HUES6 (cell line): Measurements from ENCODE around the gene HBZ.

Experiments
- H3K27ac ChIP-seq: 2 replicates; pipeline ENCODE4 v1.7.0; 2013; ENCODE audit warnings: low read depth, mild to moderate bottlenecking, low read length, inconsistent platforms
- H3K27me3 ChIP-seq: 2 replicates; pipeline ENCODE4 v1.6.1; 2013; ENCODE audit warnings: low read length; ENCODE audit not compliant: control insufficient read depth, insufficient read depth
- H3K36me3 ChIP-seq: 2 replicates; pipeline ENCODE4 v1.6.1; 2013; ENCODE audit warnings: low read length; ENCODE audit not compliant: control insufficient read depth, insufficient read depth
- H3K4me1 ChIP-seq: 2 replicates; pipeline ENCODE4 v1.6.1; 2013; ENCODE audit warnings: low read length; ENCODE audit not compliant: control insufficient read depth, insufficient read depth
- H3K4me3 ChIP-seq: 2 replicates; pipeline ENCODE4 v1.5.1; 2013; ENCODE audit warnings: low read depth, low read length
- H3K9ac ChIP-seq: one replicate; pipeline ENCODE4 v1.6.1; 2013; ENCODE audit warnings: mild to moderate bottlenecking, low read length
- H3K9me3 ChIP-seq: 2 replicates; pipeline ENCODE4 v1.6.1; 2013; ENCODE audit warnings: low read depth, low read length; ENCODE audit not compliant: control insufficient read depth, insufficient read depth

Gene HBZ

DNA sequence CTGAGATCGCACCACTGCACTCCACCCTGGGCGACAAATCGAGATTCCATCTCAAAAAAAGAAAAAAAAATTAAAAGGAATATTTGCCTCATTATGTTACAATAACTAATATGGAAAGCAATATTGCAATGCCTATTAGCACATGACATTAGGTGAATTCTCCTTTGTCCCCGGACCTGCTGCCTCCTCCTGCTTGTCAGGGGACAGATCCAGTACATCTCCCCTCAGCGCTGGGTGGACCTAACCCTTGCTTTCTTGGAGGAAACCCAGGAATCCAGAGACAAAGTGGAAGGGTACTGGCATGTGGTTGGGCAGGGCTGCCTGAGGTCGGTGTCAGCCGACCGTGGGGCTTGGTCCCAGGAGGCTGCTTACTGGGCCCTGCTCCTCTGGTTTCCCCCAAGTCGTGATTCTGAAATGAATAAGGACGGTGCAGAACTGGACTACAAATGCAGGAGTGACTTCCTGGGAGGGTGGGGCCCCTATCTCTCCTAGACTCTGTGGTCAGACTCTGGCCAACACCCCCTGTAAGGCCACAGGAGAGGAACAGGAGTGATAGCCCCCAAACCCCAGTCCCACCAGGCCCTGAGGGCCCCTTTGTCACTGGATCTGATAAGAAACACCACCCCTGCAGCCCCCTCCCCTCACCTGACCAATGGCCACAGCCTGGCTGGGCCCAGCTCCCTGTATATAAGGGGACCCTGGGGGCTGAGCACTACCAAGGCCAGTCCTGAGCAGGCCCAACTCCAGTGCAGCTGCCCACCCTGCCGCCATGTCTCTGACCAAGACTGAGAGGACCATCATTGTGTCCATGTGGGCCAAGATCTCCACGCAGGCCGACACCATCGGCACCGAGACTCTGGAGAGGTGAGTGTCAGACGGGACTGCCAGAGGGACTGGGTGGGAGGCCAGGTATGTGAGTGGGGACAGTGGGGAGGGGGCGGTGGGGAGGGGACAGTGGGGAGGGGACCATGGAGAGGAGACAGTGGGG is at the start of gene HBZ:
Gene HBZ, plus strand, starts transcription at position 504 of the 988 bp plus-strand sequence. Its CDS starts 266 bp downstream, at position 770.
- H3K36me3 ChIP-seq, result no peaks in the 10 kb centered on the region
- H3K4me1 ChIP-seq, result 0 out of 2 replicates have a peak, but pooled peaks cover 3% of the 10 kb centered on the region
- no peak within 1 kb of the TSS for H3K9ac ChIP-seq
- H3K27me3 ChIP-seq, result peaks cover 61% of the 10 kb centered on the region
- no peaks in the 10 kb centered on the region for H3K9me3 ChIP-seq
- H3K27ac ChIP-seq, result no peak within 1 kb of the TSS
- no peak within 1 kb of the TSS for H3K4me3 ChIP-seq

DNA sequence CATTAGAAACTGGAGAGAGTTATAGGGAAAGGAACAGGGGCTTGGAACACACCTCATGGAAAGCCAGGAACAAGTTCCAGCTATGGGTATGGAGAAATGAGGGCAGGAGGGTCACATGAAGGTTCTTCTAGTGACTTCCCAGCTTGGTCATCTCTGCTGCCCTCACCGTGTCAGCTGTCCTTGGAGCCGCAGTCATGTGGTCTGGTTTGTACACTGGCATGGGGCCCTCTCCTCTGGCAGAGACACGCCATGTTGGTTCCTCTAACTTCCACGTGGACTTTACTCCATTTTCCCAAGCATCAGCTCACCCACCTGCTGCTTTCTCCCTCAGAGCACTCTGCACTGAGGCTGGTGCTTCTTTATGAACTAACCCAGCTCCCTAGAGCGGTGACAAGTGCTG is 48.1 kb upstream of the HBZ start:
- peaks cover 11% of the 10 kb centered on the region; the same call in 1 of the 2 replicates for H3K36me3 ChIP-seq
- H3K4me1 ChIP-seq, result no peaks in the 10 kb centered on the region
- H3K9ac ChIP-seq, result no peak overlapping the region
- no peaks in the 10 kb centered on the region for H3K27me3 ChIP-seq
- H3K27ac ChIP-seq, result no peak overlapping the region
- H3K4me3 ChIP-seq, result no peak overlapping the region
- H3K9me3 ChIP-seq, result no peaks in the 10 kb centered on the region

DNA sequence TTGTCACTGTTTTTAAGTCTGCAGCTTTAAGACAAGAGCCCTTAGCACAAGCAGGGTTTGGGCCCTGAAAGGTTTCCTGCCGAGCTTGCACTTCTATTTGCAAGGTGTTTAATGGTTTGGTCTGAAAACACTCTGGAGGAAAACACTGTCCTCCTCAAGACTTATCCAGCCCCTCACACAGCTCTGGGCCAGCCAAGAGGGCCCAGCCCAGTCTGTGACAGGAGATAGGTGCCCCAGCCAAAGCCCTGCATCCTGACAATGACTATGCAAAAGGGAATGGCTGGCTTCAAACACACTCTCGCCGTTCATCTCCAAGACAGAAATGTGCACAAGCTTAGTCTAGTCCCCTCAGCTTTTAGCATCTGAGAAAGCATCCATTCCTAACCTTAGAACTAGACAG is 47.5 kb upstream of the HBZ start:
- H3K9ac ChIP-seq, result no peak overlapping the region
- no peak overlapping the region for H3K27ac ChIP-seq
- H3K9me3 ChIP-seq, result no peaks in the 10 kb centered on the region

DNA sequence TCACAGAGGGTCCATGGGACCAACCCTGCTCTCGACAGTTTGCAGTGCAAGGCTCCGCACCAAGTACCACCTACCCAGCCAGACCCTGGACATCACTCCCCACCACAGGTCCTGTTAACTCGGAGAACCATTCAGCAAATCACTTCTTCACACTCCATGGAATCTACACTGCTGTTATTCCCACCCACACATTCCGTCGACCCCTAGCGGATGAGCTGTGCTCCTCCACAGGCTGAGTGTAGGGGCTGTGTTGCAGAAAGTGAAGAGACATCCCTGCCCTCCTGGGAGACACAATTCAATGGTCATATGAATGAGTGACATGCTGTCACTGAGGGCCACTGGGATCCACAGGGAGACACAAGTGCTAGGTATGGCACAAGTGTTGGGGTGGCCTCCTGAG is 46.9 kb upstream of the HBZ start:
- H3K9ac ChIP-seq, result no peak overlapping the region
- no peak overlapping the region for H3K27ac ChIP-seq
- no peaks in the 10 kb centered on the region for H3K27me3 ChIP-seq
- H3K4me3 ChIP-seq, result no peak overlapping the region
- H3K36me3 ChIP-seq, result peaks cover 18% of the 10 kb centered on the region; the same call in 1 of the 2 replicates
- no peaks in the 10 kb centered on the region for H3K4me1 ChIP-seq
- no peaks in the 10 kb centered on the region for H3K9me3 ChIP-seq

More for the DNA sequence above, 47.5 kb upstream of the HBZ start:
- no peak overlapping the region for H3K4me3 ChIP-seq
- no peaks in the 10 kb centered on the region for H3K4me1 ChIP-seq
- peaks cover 15% of the 10 kb centered on the region; the same call in 1 of the 2 replicates for H3K36me3 ChIP-seq
- H3K27me3 ChIP-seq, result no peaks in the 10 kb centered on the region

DNA sequence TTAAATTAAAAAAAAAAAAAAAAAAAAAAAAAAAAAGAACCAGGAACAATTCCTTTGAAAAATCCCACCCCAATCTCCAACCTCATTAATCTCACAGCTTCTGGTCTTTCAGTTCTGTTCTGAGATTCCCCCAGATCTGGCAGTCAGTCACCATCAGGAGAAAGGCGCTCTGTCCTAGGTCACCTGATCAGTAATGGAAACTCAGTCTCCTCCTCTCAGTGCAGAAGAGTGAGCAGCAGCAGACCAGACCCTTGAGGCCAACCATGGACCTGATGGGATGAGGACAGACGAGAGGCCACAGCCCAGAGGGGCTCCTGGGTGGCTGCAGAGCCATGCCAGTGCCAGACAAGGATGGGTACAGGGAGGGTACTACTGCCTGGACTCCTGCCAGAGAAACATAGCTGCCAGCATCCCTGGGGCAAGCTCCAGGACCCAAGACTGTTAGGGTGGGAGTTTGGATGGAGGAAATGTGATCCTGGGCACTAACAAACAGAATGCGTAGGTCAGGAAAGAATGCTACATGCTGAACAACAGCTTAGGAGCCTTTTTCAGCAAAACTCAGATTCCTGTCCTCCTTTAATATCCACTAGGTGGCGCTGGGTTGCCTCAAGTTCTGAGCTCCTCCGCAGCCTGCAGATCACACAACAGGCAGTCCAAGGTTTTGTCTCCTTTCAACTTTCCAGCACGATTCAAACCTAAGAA is 45.7 kb upstream of the HBZ start:
- no peak overlapping the region for H3K9ac ChIP-seq
- peaks cover 21% of the 10 kb centered on the region; the same call in 1 of the 2 replicates for H3K36me3 ChIP-seq
- no peak overlapping the region for H3K4me3 ChIP-seq
- no peaks in the 10 kb centered on the region for H3K4me1 ChIP-seq
- H3K27ac ChIP-seq, result no peak overlapping the region
- H3K9me3 ChIP-seq, result no peaks in the 10 kb centered on the region
- no peaks in the 10 kb centered on the region for H3K27me3 ChIP-seq

DNA sequence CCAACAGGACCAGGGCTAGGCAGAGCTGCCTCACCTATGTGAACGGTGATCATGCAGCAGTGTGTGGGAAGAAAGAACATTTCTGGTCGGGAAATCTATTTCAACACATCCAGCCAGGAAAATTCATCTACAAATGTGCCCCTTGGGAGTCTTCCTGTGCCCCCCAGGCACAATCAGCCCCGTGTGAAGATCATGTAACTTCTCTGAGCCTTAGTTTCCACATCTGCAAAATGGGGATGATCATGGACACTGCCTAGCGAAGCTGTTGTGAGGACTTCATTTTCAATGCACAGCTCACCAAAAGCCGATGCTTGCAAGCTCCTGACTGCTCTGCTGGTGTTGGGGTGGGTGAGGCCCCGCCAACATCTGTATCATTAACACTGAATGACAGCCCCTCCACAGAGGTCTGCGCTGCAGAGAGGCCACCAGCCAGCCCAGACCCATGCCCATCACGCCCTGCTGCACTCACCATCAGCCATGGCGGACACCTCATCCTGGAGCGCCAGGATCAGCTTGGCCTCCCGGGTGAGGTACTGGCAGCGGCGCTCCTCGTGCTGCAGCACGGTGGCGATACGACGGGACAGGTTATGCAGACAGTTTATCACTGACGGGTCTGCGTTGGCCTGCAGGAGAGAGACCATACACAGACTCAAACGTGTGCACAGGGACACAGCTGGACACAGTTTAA is 40.1 kb upstream of the HBZ start:
- H3K4me1 ChIP-seq, result peaks cover 13% of the 10 kb centered on the region; the same call in 1 of the 2 replicates
- no peaks in the 10 kb centered on the region for H3K9me3 ChIP-seq
- H3K36me3 ChIP-seq, result peaks cover 31% of the 10 kb centered on the region
- no peak overlapping the region for H3K27ac ChIP-seq
- no peaks in the 10 kb centered on the region for H3K27me3 ChIP-seq
- no peak overlapping the region for H3K4me3 ChIP-seq
- no peak overlapping the region for H3K9ac ChIP-seq

DNA sequence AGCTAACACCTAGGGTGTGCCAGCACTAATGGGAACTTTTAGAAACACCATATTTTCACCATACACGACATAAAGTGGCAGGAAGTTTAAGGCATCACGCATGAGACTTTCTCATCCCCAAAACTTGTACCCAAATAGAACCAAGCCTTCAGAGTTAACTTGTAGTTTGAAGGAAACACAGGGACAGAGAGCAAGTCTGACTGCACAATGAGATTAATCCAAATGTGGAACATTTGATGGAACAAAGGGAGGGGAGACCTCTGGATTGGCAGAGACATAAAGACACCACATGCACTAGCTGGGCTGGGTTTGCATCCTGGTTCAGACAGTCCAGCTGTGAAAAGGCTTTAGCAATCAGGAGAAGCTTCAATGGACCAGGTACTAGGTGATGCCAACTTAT is 38.1 kb upstream of the HBZ start:
- H3K9me3 ChIP-seq, result no peaks in the 10 kb centered on the region
- peaks cover 13% of the 10 kb centered on the region; the same call in 1 of the 2 replicates for H3K4me1 ChIP-seq
- H3K9ac ChIP-seq, result no peak overlapping the region
- H3K4me3 ChIP-seq, result no peak overlapping the region
- peaks cover 28% of the 10 kb centered on the region for H3K36me3 ChIP-seq
- no peaks in the 10 kb centered on the region for H3K27me3 ChIP-seq
- no peak overlapping the region for H3K27ac ChIP-seq

DNA sequence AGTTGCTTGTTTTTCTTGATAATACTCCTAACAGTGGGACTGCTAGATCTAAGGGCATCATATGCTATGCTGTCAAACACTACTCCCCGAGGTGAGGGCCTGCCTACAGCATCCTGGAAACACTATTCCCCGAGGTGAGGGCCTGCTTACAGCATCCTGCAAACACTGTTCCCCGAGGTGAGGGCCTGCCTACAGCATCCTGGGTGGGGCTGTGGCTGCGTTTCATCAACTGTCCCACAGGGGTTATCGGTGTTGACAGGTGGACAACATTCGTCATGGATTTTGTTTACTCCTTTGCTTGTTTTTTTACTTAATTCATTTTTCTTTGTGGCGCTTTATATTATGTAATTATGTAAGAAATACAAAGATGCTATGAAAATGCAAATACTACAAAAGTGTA is 36.4 kb upstream of the HBZ start:
- Histone ChIP-seq H3K9ac (no peak overlapping the region), H3K4me3 (no peak overlapping the region), H3K9me3 (no peaks in the 10 kb centered on the region), H3K36me3 (peaks cover 21% of the 10 kb centered on the region), H3K4me1 (peaks cover 13% of the 10 kb centered on the region; the same call in 1 of the 2 replicates), H3K27me3 (no peaks in the 10 kb centered on the region), H3K27ac (no peak overlapping the region)

DNA sequence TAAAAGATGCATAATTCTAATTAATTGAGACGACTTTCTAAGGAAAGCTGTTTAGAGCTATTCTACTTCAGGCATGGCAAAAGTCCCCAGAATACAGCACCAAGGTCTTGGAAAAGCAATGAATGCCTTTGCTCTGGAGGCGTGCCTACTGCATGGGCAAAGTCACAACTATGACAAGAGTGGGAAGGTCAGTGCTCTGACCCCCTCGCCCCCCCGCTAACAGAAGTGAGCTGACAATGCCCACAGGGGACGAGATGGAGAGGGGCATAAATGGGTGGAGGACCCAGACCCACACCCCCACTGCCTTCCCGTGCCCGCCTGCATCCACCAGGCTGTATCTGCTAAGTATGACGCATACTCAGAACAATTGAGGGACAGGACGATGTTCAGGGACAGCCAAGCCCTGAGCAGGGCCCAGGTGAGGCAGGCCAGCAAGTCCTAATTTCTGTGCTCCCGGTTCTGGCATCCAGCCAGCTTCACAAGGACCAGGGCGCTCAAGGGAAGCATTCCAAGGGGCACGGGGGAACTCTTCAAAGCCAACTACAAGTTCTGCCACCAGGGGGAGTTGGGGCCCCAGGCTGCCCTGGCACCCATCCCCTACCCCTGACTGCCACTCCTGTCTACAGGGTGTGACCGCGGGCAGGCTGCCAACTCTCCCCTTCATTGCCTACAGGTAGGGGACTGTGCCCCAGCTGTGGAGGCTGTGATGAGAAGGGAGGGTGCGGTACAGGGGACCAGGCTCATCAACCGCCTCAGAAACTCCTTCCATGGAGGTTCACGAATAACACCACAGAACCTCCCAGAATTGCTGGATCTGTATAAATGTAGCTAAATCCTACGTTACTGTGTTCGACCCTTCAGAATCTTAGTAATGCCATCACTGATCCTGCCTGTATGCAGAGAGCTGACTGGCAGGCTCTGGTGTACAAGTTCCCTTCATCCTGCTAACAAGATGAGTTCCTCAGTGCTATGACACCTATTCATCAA is 34.8 kb upstream of the HBZ start:
- peaks cover 13% of the 10 kb centered on the region; the same call in 1 of the 2 replicates for H3K4me1 ChIP-seq
- no peaks in the 10 kb centered on the region for H3K9me3 ChIP-seq
- no peaks in the 10 kb centered on the region for H3K27me3 ChIP-seq
- peaks cover 9% of the 10 kb centered on the region; the same call in 1 of the 2 replicates for H3K36me3 ChIP-seq
- H3K27ac ChIP-seq, result no peak overlapping the region
- H3K4me3 ChIP-seq, result no peak overlapping the region
- no peak overlapping the region for H3K9ac ChIP-seq

DNA sequence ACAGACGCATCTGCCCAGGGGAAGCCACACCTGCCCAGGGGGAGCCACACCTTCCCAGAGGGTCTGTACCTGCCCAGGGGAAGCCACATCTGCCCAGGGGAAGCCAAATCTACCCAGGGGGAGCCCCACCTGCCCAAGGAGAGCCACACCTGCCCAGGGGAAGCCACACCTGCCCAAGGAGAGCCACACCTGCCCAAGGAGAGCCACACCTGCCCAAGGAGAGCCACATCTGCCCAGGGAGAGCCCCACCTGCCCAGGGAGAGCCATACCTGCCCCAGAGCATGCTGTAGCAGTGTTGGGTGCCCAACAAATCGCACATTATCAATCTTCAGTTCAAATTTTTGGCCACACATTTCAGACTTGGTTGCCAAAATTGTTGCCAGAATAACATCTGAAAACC is 33.6 kb upstream of the HBZ start:
- no peak overlapping the region for H3K4me3 ChIP-seq
- peaks cover 3% of the 10 kb centered on the region; the same call in 1 of the 2 replicates for H3K4me1 ChIP-seq
- H3K36me3 ChIP-seq, result peaks cover 8% of the 10 kb centered on the region; the same call in 1 of the 2 replicates
- H3K9me3 ChIP-seq, result no peaks in the 10 kb centered on the region
- H3K9ac ChIP-seq, result no peak overlapping the region
- H3K27ac ChIP-seq, result no peak overlapping the region
- H3K27me3 ChIP-seq, result no peaks in the 10 kb centered on the region
